NCI-H2107 treated with DMSO at 0.1 percent for 48 hours (cell line): ENCODE results near the gene MRPL44.

Source experiments
- DNase-seq: peaks from one replicate; lab custom pipeline; 2025; ENCODE audit not compliant: unreplicated experiment; lab: John Stamatoyannopoulos, UW

Gene MRPL44

DNA sequence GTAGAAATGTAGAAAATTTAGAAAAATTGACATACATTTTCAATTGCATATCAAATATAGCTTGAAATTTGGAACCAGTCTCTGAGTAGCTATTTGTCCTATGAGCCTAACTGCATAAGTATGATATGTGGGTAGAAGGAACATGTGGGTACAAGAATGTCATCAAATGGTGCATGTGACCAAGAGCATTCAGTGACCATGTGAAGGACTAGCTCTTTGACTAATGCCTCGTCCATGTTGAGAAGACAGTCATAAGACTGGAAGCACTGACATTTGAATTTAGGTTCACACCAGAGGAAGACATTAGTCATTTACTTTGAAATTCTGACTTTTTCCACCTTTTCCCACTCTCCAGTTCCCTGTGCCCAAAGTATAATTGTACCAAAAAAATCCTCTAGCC is 12.6 kb downstream of the MRPL44 start:
- no peak for DNase-seq

DNA sequence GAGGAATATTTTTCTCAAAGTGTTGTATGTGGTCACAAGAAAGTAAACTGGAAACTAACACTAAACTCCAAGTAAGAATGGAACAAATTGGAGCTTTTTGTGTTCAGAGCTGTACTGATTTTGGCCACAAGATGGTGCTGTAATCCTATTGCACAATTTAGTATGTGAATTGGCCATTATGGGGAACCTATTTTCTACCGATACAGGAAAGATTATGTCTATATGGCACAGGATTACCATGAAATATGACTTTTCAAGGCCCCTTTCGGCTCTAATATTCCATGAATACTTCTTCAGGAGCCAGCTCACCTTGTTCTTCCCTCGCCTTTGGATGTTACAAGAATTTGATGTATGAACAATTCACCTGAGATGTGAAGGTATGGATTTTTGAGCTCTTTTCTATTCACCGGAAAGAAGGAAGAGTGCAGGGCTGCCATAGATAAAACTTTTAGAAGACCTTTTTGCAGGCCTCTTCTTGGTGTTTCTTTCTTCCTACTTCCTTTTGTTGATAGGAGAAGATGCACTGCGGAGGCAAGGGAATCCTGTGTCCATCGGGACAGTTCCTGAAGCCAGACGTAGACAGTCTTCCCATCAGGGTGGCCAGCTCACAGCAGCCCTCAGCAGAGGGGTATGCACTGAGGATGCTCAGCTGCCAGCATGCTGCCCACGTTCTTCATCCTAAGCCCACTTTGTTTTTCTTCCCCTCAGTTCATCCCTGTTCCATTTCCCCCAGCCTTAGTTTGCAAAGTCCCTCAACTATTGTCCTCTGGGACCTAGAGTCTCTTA is 13.3 kb downstream of the MRPL44 start:
- DNase-seq, result peak; percentile 34

DNA sequence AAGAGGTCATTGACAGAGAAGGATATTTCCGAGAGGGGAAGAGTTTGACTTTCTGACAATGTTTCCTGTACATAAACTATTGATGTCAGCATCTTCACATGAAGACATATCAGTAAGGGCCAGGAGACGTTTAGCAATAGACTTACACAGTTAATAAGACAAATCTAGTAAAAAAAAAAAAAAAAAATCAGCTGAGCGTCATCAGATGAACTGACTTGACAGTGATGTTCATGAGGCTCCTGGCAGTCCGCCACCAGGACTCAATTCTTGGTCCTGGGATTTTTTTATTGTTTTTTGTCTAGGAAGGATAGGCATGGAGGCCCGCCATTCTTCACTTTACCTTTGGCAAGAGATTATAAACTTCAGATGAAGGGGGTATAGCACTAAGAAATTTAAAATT is 14.5 kb downstream of the MRPL44 start:
- no peak for DNase-seq

DNA sequence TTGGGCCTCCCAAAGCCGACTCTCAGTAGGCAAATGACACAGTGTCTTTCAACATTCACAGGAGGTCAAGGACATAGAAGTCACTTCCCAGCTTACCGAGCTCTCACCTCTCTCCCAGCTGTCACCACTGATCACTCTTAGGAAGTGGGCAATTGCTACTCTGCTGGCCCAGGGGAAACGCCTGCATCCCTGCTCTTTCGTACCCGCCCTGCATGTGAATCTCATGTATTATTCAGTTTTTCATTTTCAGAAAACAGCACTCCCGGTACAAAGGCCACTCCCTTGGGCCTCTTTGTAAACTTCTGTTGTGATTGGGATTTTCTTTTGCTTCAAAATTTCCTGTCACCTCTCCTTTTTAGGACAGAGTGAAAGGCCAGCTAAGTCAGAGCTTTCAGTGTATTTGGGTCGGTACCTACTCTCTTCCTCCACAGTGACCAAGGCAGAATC is 15.4 kb downstream of the MRPL44 start:
- DNase-seq, result no peak

DNA sequence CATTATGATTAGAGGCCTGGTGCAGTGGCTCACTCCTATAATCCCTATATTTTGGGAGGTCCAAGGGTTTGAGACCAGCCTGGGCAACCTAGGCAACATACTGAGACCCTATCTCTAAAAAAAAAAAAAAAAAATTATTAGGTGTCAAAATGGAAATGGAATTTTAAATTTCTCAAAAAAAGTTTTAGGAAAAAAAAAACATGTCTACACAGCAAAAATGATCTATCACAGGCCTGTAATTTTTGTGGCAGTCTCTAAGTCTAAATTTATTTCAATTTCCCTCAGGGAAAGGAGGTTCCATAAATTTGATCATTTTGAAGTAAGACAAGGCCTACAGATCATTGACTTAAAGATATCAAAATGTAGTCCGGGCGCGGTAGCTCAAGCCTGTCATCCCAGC is 16.3 kb downstream of the MRPL44 start:
- DNase-seq, result no peak

DNA sequence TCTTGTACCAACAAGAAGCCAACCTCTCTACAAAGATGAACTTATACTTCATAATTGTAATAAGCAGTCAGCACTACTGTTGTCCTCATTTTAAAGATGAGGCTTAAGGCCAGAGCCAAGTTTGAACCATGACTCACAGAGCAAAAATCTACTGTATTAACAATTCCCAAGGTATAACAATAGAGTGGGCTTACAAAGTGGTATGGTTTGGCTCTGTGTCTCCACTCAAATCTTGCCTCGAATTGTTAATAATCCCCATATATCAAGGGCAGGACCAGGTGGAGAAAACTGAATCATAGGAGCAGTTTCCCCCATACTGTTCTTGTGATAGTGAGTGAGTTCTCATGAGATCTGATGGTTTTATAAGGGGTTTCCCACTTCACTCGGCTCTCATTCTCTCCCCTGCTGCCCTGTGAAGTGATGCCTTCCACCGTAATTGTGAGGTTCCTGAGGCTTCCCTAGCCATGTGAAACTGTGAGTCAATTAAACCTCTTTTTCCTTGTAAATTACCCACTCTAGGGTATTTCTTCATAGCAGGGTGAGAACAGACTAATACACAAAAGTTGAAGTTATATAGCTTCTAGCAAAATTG is 19.5 kb downstream of the MRPL44 start:
- DNase-seq, result no peak

DNA sequence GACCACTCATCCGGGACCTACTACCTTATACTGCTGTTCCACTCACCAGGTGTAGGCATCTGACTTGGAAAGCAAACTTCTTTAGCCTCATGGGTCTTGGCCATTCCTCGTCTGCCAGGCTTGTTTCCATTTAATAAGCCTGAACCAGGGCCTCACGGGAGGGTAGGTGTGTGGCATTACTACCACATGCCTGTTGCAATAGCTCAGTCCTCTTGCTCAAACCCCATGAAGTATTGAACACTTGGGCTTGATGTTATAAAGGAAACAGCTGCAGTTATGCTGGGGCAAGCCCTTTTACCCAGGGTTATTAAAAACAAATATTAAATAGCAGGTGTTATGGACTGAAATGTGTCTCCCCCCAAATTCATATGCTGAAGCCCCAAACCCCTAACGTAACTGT is 21.2 kb downstream of the MRPL44 start:
- DNase-seq, result no peak

DNA sequence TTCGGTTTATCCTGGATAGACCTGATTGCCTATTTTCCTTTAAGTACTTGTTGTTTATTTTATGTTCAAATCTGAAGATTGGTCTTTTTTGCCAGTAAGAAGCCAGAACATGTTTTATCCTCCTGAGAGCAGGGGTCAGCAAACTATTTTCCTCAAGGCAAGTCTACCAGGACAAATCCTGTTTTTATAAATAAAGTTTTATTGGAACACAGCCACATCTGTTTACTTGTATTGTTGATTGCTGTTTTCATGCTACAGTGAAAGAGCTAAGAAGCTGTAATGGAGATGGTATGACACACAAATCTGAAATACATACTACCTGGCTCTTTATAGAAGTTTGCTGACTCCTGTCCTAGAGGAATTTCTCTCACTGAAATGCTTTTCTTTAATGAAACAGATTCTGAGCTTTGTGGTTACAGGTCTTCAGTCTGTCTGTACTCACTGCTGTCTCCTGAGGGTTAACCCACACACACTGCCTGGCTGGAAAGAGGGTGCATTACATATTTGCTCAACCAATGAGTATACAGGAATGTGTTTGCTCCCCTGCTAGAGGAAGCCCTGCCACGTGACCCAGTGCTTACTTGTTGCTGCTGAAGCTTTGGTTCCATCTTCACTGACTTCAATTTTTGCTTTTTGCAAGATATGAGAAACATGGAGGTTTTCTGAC is 22.6 kb downstream of the MRPL44 start:
- no peak for DNase-seq

DNA sequence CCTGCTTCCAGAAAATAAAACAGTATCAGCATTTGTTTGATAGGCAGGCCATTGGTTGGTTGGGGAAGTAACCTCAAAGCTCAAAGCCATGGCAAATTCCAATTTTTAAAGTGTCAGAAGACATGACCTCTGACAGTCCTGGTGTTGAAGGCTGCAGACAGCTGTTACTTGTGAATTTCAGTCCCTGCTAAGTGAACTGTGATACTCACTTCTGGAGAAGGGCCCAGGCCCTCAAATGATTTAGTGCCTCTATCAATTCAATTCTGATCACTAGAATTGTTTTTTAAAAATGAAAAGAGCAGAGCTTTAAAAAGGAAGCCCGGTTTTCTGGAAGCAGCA is 23.1 kb downstream of the MRPL44 start:
- no peak for DNase-seq

DNA sequence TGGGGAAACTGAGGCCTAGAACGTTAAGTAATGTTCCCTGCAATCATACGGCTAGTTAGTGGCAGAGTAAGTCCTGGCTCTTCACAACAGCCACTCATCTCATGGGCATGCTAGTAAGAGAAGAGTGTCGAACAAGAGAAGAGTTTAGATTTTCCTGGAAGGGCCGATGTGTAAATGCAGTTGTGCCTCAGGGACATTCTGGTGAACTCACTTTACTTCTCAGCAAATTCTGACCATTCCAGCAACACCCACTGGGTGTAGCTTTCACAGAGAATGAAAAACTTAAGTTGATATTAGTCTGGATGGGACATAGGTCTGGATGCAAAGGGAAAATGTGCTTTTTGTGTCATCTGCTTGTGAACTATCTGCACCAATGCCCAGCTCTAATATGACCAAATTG is 23.5 kb downstream of the MRPL44 start:
- DNase-seq, result no peak

DNA sequence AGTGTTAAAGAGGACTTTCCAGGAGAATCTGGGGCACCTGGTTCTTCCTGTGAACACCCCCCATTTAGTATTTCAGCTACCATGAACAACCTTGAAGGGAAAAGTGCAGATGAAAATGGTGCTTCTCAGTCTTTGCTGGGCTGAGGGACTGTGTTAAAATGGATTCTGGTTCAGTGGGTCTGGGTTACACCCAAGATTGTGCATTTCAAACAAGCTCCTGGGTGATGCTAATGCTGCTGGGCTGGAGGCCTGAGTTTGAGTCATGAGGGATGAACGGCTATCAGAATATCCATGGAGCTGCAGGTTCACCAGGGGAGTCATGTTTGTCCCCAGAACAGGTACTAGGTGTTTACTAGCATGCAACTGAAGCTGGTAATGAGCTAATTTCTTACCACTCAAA is 24.0 kb downstream of the MRPL44 start:
- no peak for DNase-seq

DNA sequence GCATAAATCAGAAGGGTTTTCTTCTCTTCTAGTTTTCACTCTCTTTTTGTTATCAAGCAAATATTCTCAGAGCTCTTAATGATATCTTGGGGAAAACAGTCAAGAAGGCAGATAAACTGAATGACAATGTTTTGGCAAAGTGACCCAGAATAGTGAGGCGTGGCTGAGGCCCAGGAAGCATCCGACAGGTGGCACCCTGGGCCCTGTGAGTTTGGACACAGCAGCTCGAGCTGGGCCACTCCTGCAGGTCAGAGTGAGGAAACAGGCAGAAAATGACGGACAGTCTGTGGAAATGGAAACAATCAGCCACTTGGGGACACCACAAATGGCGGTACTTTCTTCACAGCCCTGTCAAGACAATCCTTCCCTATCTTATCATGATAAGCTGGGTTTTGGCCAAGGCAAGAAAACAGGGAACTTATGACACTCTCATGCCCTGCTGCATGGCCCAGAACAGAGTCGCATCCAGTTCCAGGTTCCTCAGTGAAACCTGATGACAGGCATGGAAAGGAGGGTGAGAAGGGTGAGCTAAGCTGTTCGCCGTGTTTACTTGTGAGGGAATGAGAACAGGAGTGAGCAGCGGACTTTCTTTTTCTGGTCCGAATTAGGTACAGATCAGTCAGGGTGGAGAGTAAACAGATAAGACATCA is 32.1 kb downstream of the MRPL44 start:
- DNase-seq, result no peak

DNA sequence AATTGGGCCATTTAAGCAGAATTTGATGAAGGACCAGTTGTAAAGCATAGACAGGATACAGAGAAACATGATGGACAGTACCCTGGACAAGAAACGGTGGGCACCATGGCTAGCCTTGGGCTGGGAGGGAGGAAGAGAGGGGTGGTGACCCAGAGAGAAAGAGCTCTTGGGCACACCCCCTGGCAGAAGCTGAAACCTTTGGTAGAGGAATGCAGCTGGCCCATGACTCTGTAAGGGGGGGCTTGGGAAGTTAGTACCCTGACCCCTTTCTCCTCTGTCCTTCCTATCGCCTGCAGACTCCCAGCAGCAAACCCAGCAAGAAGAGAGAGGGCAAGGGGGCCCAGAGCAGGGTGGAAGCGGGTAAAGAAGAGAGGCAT is 32.6 kb downstream of the MRPL44 start:
- DNase-seq, result no peak

DNA sequence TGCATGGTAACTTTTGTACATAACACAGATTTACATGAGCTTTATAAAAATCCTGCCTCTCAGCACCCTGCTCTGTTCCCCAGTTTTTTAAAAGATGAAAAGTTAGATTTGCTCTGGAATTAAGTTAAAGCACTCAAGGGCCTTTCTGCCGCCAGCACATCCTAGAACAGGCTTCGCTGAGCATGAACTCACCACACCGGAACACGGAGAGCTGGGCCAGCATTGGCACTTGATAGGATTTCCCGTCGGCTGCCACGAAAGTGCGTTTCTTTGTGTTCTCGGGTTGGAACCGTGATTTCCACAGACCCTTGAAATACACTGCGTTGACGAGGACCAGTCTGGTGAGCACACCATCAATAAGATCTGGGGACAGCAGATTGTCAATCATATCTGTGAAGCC is 34.3 kb downstream of the MRPL44 start:
- DNase-seq, result no peak

DNA sequence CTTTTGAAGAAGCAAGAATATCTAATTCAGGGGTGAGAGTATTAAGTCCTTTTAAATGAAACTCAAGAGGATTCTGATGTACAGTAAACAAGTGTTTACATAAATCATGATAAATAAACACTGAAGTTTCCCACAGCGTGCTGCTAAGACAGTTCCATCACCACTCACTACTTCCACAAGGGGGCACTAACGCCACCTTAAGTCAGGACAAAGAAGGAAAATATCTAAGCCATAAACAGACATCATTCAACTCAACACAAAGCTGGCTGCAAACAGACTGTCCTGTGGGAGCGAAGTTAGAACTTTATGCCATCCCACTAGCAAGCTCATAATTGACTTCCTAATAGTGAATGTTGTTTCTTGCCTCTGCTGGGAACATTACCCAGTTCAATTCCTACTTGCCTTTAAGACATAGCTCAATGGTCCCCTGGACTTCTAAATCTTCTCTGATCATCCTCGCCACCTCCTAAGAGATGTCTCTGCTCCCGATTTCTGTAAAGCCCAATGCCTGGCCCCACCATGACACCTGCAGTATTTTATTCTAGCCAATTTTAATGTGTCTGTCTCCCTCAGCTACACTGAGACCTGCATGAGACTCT is 36.5 kb downstream of the MRPL44 start:
- peak; percentile 32 for DNase-seq

DNA sequence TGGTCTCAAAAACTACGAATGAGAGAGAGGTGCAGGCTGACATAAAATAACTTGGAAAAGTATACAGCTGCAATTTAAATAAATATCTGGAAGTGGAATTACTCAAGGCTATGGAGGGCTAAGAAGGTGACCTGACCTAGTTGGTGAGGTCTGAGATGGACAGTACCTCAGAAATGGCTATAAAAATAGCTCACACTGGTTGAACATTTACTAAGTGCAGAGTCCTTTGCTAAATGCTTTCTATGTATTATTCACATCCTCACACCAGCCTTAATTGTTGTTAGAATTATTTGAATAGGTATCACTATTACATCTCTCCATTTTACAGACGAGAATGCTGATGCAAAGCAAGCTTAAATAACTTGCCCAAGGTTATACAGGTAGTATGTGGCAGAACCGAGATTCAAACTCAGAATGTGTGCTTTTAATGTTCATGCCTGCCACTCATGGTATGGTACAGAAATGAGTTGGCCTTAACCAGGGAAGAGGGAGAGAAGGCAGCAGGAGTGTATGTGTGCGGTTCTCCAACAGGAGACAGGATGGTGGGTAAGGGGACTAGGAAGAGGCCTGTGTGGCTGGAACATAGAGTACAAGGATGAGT is 37.4 kb downstream of the MRPL44 start:
- DNase-seq, result no peak

DNA sequence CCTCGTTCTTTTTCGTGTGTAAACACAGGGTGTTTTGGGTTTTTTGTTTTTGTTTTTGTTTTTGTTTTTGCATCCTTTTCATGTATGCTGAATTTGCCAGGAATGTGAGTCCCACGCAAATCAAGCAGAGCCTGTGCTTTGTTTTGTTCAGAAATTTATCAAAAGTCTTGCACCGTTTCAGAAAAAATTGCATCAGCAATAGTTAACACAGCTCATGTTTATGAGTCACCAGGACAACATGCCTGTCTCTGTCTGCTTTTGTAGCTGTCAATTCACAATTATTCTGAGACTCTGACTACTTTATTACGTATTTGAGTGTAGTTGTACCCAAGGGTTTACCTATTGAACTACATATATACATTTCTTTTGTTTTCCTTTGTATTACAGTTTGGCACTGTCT is 38.3 kb downstream of the MRPL44 start:
- DNase-seq, result no peak

DNA sequence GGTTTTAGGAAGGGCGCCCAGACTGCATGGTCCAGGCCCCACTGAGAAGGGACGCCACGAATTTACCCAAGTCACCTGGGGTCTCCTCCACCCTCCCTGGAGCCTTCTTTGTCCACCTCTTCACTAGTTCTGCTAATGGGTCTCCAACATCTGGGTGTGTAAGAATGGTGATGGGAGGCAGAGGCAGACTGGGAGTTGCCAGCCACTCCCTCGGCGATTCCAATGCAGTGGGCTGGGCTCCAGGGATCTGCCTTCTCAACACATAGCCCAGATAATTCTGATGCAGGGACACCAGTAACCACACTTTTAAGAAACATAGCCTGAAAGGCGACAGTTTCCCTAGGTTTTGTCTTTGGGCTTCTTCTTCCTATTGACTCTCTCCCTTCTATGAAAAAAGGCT is 39.1 kb downstream of the MRPL44 start:
- DNase-seq, result no peak

DNA sequence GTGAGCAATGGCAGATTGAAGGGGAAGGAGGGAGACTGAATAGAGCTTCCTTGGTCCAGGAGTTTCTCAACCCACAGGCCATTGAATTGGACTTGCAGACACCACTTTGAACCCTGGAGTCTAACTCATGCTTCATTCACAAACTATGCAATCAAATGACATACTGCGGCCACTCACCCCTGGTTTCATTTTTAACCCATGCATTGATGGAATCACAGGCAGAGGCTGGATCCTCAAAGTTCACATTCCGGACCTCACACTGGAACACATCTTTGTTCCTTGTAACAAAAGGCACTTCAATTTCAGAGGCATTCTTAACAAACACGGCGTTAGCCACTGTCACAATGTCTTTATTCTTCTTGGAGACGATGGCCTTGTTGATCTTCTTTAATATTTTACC is 40.7 kb downstream of the MRPL44 start:
- DNase-seq, result no peak

DNA sequence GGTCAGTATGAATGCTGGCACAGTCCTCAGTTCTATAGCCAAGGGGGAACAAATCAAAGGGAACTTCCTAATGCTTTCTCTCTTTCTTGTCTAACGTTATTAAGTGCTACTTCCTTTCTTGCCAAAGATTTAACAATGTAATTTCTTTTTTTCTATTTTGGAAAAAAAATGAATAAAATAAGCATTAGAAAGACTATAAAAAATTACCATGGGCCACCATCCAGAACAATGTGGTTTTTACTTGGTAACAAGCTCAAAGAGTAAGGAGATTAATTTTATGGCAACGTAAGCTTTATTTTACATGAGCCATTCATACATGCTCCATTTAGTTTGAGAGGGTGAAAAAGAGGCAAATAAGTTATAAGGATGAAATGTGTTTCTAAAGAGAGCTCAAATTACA is 41.7 kb downstream of the MRPL44 start:
- DNase-seq, result no peak

DNA sequence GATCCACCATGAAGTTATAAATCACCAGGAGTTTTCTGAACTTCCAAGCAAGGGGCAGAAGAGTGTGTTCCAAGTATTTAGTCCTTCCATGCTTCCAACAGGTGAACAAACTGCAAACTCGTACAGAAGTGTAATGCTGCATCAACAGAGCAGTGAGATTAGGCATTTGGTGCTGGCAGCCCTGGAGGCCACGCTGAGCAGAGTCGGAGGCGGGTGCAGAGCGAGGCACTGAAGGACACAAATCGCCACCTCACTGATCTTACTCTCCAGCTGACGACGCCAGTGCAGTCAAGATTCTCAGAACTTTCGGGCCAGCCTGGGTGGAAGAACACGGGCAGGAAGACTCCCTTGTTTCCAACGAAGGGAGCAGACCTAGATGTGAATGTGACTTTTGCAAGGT is 42.6 kb downstream of the MRPL44 start:
- no peak for DNase-seq
